MG63 (cell line): ENCODE data around the gene CLOCK. TPM values are rescaled to one million over a fixed set of nuclear protein-coding genes. Genes with fewer than 3 reads are reported as not detected.

Experiments
- DNase-seq: peaks from one replicate; pipeline ENCODE4 v3.0.0-alpha.2; 2020
- H3K27me3 ChIP-seq: fragments of 250-450 bp; sonication (Bioruptor Pico); 2 replicates; pipeline ENCODE4 v1.5.1; 2020; ENCODE audit warnings: mild to moderate bottlenecking, moderate library complexity
- H3K36me3 ChIP-seq: fragments of 250-450 bp; sonication (Bioruptor Pico); 2 replicates; pipeline ENCODE4 v1.5.1; 2020; ENCODE audit warnings: mild to moderate bottlenecking, moderate library complexity
- H3K4me3 ChIP-seq: fragments of 250-450 bp; sonication (Bioruptor Pico); 2 replicates; pipeline ENCODE4 v1.5.1; 2020; ENCODE audit warnings: mild to moderate bottlenecking, moderate library complexity
- H3K9me3 ChIP-seq: fragments of 250-450 bp; sonication (Bioruptor Pico); 2 replicates; pipeline ENCODE4 v1.5.1; 2020; ENCODE audit warnings: mild to moderate bottlenecking, moderate library complexity
- total RNA-seq: library from RNA; depleted of rRNA; stranded (reverse); fragments of >200 nt; shearing (Covaris generic); gene quantifications from 2 replicates; pipeline ENCODE4 v1.2.3, GENCODE V29; 2014; ENCODE audit warnings: low replicate concordance

The CLOCK gene
- total RNA-seq, 1 experiment from 2014 or later = 8.1 TPM

DNA sequence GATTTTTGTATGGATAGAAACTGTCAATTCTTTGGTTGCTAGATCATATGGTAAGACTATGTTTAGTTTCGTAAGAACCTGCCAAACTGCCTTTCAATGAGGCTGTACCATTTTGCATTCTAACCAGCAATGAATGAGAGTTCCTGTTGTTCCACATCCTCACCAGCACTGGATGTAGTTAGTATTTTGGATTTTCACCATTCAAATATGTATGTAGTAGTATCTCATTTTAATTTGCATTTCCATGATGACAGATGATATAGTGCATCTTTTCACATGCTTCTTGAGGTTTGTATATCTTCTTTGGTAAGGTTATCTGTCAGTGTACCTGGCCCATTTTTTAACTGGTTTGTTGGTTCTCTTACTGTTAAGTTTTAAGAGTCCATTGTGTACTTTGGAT, 34.6 kb downstream of the CLOCK start:
- Histone ChIP-seq H3K4me3 (no peak overlapping the region), H3K36me3 (no peaks in the 10 kb centered on the region; the same call in 1 of the 2 replicates), H3K27me3 (no peaks in the 10 kb centered on the region), H3K9me3 (no peaks in the 10 kb centered on the region)
- no peak for DNase-seq

- Histone ChIP-seq H3K36me3 (no peaks in the 10 kb centered on the region; the same call in 1 of the 2 replicates), H3K27me3 (no peaks in the 10 kb centered on the region)
These were observed 36.0 kb downstream of the CLOCK start for GRCh38 chr4:55510685-55511084.

GRCh38 chr4:55509266-55509665, 37.4 kb downstream of the CLOCK start:
- Histone ChIP-seq H3K4me3 (no peak overlapping the region), H3K36me3 (no peaks in the 10 kb centered on the region; the same call in 1 of the 2 replicates), H3K9me3 (no peaks in the 10 kb centered on the region), H3K27me3 (no peaks in the 10 kb centered on the region)
- DNase-seq = no peak

More at GRCh38 chr4:55510685-55511084, 36.0 kb downstream of the CLOCK start:
- DNase-seq = no peak
- no peaks in the 10 kb centered on the region for H3K9me3 ChIP-seq
- H3K4me3 ChIP-seq = no peak overlapping the region

- peaks cover 5% of the 10 kb centered on the region for H3K36me3 ChIP-seq
- no peak for DNase-seq
- H3K4me3 ChIP-seq = no peak overlapping the region
- H3K27me3 ChIP-seq = no peaks in the 10 kb centered on the region
- no peaks in the 10 kb centered on the region for H3K9me3 ChIP-seq
These were observed 39.1 kb downstream of the CLOCK start for GRCh38 chr4:55507612-55508011.

DNA sequence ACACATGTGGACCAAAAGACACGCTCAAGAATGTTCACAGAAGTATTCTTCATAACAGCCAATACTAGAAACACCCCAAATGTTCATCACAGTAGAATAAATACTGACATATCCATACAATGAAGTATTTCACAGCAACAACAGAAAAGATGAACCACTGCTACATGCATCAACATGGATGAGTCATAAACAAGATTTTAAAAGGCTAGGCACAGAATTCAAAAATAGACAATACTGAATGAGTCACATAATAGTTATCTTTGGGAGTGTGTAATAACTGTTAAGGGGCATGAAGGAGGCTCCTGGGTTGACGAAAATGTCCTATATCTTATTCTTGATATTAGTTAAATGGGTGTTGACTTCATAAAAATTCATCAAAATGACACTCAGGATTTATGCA, 43.5 kb downstream of the CLOCK start:
- Histone ChIP-seq H3K27me3 (no peaks in the 10 kb centered on the region), H3K9me3 (no peaks in the 10 kb centered on the region), H3K4me3 (no peak overlapping the region), H3K36me3 (peaks cover 9% of the 10 kb centered on the region)
- DNase-seq = no peak

DNA sequence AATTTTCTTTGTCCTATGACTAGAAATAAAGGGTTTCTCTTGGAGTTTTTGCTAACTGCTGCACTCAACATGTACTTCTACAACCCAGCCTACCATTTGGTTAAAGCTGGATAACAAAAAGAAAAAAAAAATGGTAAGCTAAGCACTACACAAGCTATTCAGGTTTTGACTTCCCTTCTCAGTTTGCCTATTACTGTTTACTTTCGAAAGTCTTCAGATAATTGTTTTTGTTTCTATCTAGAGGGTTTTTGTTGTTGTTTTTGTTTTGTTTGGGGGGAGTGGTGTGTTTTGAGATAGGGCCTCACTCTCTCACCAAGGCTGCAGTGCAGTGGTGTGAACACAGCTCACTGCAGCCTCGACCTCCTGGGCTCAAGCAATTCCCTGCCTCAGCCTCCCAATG, 46.6 kb downstream of the CLOCK start:
- Histone ChIP-seq H3K27me3 (no peaks in the 10 kb centered on the region), H3K9me3 (no peaks in the 10 kb centered on the region), H3K36me3 (peaks cover 9% of the 10 kb centered on the region), H3K4me3 (no peak overlapping the region)
- no peak for DNase-seq

- no peak for DNase-seq
- Histone ChIP-seq H3K27me3 (no peaks in the 10 kb centered on the region), H3K4me3 (no peak overlapping the region), H3K36me3 (peaks cover 9% of the 10 kb centered on the region), H3K9me3 (no peaks in the 10 kb centered on the region)
These were observed 47.2 kb downstream of the CLOCK start for GRCh38 chr4:55499495-55499894.

- H3K9me3 ChIP-seq = no peaks in the 10 kb centered on the region
- no peaks in the 10 kb centered on the region for H3K27me3 ChIP-seq
- no peak overlapping the region for H3K4me3 ChIP-seq
- no peak for DNase-seq
- H3K36me3 ChIP-seq = peaks cover 8% of the 10 kb centered on the region
These were observed 48.7 kb downstream of the CLOCK start for GRCh38 chr4:55498051-55498450.

GRCh38 chr4:55491486-55491885, 55.2 kb downstream of the CLOCK start:
- DNase-seq = no peak
- Histone ChIP-seq H3K36me3 (peaks cover 7% of the 10 kb centered on the region; the same call in 1 of the 2 replicates), H3K4me3 (no peak overlapping the region), H3K27me3 (no peaks in the 10 kb centered on the region), H3K9me3 (no peaks in the 10 kb centered on the region)

DNA sequence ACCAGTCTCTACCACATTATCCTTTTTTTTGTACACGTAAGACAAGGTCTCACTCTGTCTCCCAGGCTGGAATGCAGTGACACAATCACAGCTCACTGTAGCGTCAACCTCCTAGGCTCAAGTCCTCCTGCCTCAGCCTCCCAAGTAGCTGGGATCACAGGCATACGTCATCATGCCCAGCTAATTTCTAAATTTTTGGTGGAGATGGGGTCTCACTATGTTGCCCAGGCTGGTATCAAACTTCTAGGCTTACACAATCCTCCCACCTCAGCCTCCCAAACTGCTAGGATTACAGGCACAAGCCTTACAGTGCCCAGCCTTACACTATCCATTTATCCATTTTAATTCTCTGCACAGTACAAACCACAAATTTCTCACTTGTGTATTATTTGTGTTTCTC, 58.0 kb downstream of the CLOCK start:
- no peaks in the 10 kb centered on the region for H3K9me3 ChIP-seq
- H3K27me3 ChIP-seq = no peaks in the 10 kb centered on the region
- peaks cover 7% of the 10 kb centered on the region; the same call in 1 of the 2 replicates for H3K36me3 ChIP-seq
- no peak overlapping the region for H3K4me3 ChIP-seq
- DNase-seq = no peak

GRCh38 chr4:55485821-55486220, 60.9 kb downstream of the CLOCK start:
- DNase-seq = no peak
- H3K27me3 ChIP-seq = no peaks in the 10 kb centered on the region
- H3K4me3 ChIP-seq = no peak overlapping the region
- H3K36me3 ChIP-seq = peaks cover 10% of the 10 kb centered on the region; the same call in 1 of the 2 replicates
- H3K9me3 ChIP-seq = no peaks in the 10 kb centered on the region

DNA sequence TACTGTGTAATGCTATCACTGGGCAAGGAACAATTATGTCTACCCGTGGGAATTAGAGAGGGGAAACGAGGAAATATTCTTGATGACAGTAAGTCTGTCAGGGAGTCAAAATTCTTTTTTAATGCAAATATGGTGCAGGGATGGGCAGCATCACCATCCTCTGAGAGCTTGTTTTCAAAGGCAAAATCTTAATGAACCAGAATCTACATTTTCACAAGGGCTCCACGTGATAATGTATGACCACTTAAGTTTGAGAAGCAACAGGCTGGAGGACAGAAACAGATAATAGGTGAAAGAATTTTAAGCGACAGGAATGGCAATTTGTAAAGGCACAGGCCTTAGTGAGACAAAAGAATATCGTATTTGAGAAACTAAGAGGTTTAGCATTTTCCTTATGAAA, 63.4 kb downstream of the CLOCK start:
- Histone ChIP-seq H3K27me3 (no peaks in the 10 kb centered on the region), H3K9me3 (no peaks in the 10 kb centered on the region), H3K36me3 (0 out of 2 replicates have a peak, but pooled peaks cover 6% of the 10 kb centered on the region), H3K4me3 (no peak overlapping the region)
- DNase-seq = no peak

DNA sequence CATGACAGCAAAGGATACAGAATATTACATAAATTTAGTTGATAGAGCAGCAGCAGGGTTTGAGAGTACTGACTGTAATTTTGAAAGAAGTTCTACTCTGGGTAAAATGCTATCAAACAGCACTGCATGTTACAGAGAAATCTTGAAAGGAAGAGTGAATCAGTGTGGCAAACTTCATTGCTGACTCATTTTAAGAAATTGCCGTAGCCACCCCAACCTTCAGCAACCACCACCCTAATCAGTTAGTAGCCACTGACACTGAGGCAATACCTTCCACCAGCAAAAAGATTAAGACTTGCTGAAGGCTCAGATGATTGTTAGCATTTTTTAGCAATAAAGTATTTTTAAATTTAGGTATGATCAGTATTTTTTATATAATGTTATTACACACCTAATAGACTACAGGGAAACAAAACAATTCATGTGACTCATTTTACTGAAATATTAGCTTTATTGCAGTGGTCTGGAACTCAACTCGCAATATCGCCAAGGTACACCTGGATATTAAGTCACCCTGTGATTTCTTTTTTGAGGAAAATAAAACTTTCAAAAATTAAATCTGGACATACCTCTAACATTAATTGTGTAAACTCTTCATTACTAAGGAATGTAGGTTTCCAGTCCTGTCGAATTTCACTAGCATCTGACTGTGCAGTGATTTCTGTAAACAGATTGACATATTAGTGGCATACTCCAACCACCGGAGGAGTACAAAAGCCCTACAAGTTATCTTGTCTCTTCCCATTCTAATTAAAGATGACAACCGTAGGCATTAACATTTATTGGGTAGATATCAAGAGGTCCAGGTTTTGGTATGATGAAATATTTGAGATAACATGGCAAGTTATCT, 71.1 kb downstream of the CLOCK start:
- peaks cover 20% of the 10 kb centered on the region for H3K36me3 ChIP-seq
- no peaks in the 10 kb centered on the region for H3K9me3 ChIP-seq
- no peak for DNase-seq
- no peaks in the 10 kb centered on the region for H3K27me3 ChIP-seq
- H3K4me3 ChIP-seq = no peak overlapping the region

DNA sequence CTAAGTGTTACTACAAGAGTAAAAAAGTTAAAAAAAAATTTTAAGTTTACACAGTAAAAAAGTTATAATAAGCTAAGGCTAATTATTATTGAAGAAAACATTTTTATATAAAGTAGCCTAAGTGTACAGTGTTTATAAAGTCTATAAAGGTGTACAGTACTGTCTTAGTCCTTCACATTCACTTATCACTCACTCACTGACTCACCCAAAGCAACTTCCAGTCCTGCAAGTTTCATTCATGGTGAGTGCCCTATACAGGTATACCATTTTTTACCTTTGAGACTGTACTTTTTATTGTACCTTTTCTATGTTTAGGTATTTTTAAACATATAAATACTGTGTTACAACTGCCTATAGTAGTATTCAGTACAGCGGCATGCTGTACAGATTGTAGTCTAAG, 76.7 kb downstream of the CLOCK start:
- H3K27me3 ChIP-seq = no peaks in the 10 kb centered on the region
- no peaks in the 10 kb centered on the region for H3K9me3 ChIP-seq

GRCh38 chr4:55468724-55469123, 78.0 kb downstream of the CLOCK start:
- H3K36me3 ChIP-seq = peaks cover 4% of the 10 kb centered on the region
- H3K4me3 ChIP-seq = no peak overlapping the region
- no peaks in the 10 kb centered on the region for H3K9me3 ChIP-seq
- DNase-seq = no peak
- no peaks in the 10 kb centered on the region for H3K27me3 ChIP-seq

More for the DNA sequence above, 76.7 kb downstream of the CLOCK start:
- no peak for DNase-seq
- H3K4me3 ChIP-seq = no peak overlapping the region
- peaks cover 12% of the 10 kb centered on the region for H3K36me3 ChIP-seq

- peaks cover 4% of the 10 kb centered on the region for H3K36me3 ChIP-seq
- no peaks in the 10 kb centered on the region for H3K9me3 ChIP-seq
- no peak overlapping the region for H3K4me3 ChIP-seq
- no peak for DNase-seq
- H3K27me3 ChIP-seq = no peaks in the 10 kb centered on the region
These were observed 80.7 kb downstream of the CLOCK start for GRCh38 chr4:55466001-55466400.

DNA sequence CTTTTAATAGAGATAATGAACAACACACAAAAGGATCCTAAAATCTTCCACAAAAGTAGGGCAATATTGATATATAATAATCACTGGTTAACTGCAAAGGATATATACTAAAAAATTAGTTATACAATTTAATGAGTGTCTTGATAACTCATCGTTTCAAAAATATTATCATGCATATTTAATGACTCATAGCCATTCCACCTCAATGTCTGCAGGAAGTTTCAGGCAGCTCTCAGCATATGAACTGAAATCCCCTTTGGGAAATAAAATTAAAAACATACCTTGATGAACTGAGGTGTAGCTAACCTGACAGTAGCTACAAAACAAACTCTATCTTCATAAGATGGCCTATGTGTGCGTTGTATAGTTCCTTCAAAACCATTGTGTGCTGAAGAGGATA, 88.1 kb downstream of the CLOCK start:
- H3K27me3 ChIP-seq = no peaks in the 10 kb centered on the region
- DNase-seq = no peak
- H3K9me3 ChIP-seq = no peaks in the 10 kb centered on the region
- no peaks in the 10 kb centered on the region; the same call in 1 of the 2 replicates for H3K36me3 ChIP-seq
- H3K4me3 ChIP-seq = no peak overlapping the region

DNA sequence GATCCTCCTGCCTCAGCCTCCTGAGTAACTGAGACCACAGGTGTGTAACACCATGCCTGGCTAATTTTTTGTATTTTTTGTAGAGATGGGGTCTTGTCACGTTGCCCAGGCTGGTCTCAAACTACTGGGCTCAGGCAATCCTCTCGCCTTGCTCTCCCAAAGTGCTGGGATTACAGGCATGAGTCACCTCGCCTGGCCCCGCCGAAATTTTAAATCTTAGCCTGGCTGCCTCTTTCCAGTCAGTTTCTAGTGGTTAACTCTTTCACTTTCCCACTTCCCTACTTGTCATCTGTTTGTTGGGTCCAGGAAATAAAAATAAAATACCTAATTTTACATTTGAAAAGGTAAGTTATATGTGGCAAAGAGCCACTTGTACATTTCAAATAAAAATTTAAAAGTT, 88.5 kb downstream of the CLOCK start:
- Histone ChIP-seq H3K27me3 (no peaks in the 10 kb centered on the region), H3K9me3 (no peaks in the 10 kb centered on the region), H3K4me3 (no peak overlapping the region), H3K36me3 (no peaks in the 10 kb centered on the region; the same call in 1 of the 2 replicates)
- peak; percentile 59 for DNase-seq
